WERI-Rb-1 (cell line): ENCODE data around the gene C20orf173.

Experiments
- DNase-seq: peaks from one replicate; pipeline ENCODE4 v3.0.0-alpha.2; 2020
- H3K27ac ChIP-seq: fragments of 250-450 bp; sonication (Bioruptor Pico); 2 replicates; pipeline ENCODE4 v1.5.1; 2020; ENCODE audit warnings: mild to moderate bottlenecking, moderate library complexity
- H3K27me3 ChIP-seq: fragments of 250-450 bp; sonication (Bioruptor Pico); 2 replicates; pipeline ENCODE4 v1.5.1; 2021; ENCODE audit warnings: mild to moderate bottlenecking, low read depth, moderate library complexity; ENCODE audit not compliant: insufficient read depth, severe bottlenecking
- H3K36me3 ChIP-seq: fragments of 250-450 bp; sonication (Bioruptor Pico); 2 replicates; pipeline ENCODE4 v1.5.1; 2020; ENCODE audit warnings: mild to moderate bottlenecking, moderate library complexity
- H3K4me3 ChIP-seq: 2 replicates; pipeline ENCODE4 v1.5.1; 2011; ENCODE audit warnings: low read depth, mild to moderate bottlenecking, control low read depth, low read length
- H3K9me3 ChIP-seq: fragments of 250-450 bp; sonication (Bioruptor Pico); 2 replicates; pipeline ENCODE4 v1.5.1; 2021; ENCODE audit warnings: mild to moderate bottlenecking, moderate library complexity; ENCODE audit not compliant: severe bottlenecking
- TF ChIP-seq, protein P1 (sequence below): IDR thresholded peaks from 2 replicates; pipeline ENCODE4 v1.5.1; 2011; ENCODE audit warnings: low read depth, mild to moderate bottlenecking, control low read depth, inconsistent platforms, low read length

C20orf173 gene

DNA sequence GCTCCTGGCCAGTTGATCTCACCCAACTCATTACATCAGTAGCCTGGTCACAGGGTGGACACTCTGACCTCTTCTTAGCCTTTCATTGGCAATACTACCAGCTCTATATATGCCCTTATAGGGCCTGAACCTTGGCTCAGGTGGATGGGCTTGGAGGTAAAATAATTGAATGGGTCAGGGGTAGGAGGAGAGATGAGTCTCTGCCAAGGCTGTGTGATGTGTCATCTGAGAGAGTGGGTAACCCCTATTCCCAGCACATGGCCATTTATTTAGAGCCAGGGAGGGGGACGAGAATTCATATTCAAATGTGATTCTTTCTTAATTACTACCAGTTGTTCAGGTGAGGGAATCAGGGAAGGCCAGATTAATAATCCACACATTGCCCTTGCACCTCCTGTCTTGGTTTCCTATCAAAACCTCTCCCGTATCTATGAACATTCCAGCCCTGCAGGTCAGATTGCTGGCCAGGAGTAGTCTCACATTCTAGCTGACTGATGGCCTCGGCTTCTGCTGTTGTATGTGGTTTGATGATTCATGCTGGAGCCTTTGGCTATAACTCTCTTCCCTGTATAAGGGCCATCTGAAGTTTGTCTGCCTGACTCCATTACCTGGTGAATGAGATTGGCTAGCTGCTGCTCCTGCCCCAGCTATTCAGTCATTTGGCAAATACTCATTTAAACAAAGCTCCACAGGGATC, 13.4 kb downstream of the C20orf173 start:
- Histone ChIP-seq H3K27ac (no peak overlapping the region), H3K27me3 (no peaks in the 10 kb centered on the region), H3K4me3 (no peak overlapping the region), H3K36me3 (peaks cover 13% of the 10 kb centered on the region), H3K9me3 (no peaks in the 10 kb centered on the region)
- DNase-seq = no peak
- TF ChIP-seq, protein P1, sequence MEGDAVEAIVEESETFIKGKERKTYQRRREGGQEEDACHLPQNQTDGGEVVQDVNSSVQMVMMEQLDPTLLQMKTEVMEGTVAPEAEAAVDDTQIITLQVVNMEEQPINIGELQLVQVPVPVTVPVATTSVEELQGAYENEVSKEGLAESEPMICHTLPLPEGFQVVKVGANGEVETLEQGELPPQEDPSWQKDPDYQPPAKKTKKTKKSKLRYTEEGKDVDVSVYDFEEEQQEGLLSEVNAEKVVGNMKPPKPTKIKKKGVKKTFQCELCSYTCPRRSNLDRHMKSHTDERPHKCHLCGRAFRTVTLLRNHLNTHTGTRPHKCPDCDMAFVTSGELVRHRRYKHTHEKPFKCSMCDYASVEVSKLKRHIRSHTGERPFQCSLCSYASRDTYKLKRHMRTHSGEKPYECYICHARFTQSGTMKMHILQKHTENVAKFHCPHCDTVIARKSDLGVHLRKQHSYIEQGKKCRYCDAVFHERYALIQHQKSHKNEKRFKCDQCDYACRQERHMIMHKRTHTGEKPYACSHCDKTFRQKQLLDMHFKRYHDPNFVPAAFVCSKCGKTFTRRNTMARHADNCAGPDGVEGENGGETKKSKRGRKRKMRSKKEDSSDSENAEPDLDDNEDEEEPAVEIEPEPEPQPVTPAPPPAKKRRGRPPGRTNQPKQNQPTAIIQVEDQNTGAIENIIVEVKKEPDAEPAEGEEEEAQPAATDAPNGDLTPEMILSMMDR = no peak

DNA sequence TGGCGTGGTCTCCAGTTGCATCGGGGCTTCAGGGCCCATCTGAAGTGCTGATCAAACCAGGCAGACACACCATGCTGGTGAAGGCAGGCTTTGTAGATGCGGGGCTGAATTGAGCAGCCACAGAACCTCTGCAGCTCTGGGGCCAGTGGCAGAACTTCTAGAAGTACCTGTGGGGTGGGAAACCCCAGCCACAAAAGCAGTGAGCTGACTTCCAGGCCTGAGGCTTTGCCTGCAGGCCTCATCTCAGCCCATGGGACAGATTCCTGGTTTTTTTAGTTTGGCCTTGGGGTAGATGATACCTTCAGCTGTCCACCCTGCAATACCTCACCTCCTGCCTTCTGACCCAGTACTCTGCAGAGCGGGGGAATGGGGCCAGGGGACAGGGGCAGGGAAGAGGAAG, 14.1 kb downstream of the C20orf173 start:
- no peaks in the 10 kb centered on the region for H3K27me3 ChIP-seq

DNA sequence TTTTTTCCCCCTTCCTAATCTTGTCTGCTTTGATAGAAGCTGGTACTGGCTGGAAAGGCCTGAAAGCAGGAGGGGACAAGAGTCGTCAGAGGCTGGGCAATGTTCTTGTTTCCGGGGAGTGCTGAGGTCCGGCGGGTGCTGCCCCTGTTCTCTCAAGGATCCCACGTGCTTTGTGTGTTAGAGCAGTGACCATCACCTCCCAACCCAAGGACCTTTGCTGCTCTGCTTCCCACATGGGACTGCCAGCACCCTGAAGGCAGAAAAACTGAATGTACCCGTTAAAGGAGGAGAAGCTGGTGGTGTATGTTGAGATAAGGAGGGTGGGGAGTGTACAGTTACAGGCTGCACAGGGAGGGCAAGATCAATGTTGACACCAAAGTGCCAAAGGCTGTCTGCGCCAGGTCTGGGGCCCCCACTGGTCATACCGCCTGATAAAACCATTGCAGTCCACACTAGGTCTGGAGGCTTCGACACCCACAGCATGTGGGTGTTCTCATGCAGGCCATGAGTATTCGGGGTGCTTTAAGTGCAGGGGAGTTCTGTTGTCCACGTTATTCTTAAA, 15.0 kb downstream of the C20orf173 start:
- H3K4me3 ChIP-seq = no peak overlapping the region
- H3K27me3 ChIP-seq = no peaks in the 10 kb centered on the region
- no peaks in the 10 kb centered on the region for H3K9me3 ChIP-seq
- no peak overlapping the region for H3K27ac ChIP-seq
- TF ChIP-seq, protein P1 = no peak
- peaks cover 27% of the 10 kb centered on the region for H3K36me3 ChIP-seq
- no peak for DNase-seq

More for the DNA sequence above, 14.1 kb downstream of the C20orf173 start:
- peaks cover 20% of the 10 kb centered on the region for H3K36me3 ChIP-seq
- no peak overlapping the region for H3K27ac ChIP-seq
- DNase-seq = no peak
- no peaks in the 10 kb centered on the region for H3K9me3 ChIP-seq
- TF ChIP-seq, protein P1 = no peak
- no peak overlapping the region for H3K4me3 ChIP-seq

DNA sequence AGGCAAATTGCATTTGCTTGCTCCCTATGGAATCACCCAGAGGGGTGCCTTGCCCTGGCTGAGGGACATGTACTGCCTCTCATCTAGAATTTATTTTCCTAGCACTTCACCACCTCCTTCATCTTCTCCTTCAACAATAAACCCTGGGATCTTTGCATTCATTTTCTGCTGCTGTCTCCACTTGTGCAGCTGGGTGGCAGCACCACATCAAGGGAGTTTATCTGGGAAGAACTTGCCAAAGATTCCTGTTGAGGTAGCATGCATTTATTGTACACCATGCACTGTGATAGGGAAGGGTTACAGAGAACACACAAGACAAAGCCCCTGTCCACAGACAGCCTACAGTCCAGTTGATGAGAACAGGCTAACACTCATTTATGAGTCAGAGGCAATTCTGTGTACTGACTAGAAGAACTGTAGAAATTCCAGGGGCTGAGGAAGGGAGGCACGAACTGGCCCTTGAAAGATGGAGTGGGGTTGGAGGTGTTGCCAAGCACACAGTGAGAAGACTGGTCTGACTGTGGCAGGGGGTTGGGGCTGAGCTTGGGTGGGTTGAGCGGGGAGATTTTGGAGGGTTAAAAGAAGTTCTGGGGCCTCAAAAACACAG, 17.5 kb downstream of the C20orf173 start:
- Histone ChIP-seq H3K27ac (no peak overlapping the region), H3K4me3 (no peak overlapping the region), H3K36me3 (peaks cover 34% of the 10 kb centered on the region), H3K27me3 (no peaks in the 10 kb centered on the region), H3K9me3 (no peaks in the 10 kb centered on the region)
- peak; percentile 37 for DNase-seq
- TF ChIP-seq, protein P1 = peak; percentile 62

DNA sequence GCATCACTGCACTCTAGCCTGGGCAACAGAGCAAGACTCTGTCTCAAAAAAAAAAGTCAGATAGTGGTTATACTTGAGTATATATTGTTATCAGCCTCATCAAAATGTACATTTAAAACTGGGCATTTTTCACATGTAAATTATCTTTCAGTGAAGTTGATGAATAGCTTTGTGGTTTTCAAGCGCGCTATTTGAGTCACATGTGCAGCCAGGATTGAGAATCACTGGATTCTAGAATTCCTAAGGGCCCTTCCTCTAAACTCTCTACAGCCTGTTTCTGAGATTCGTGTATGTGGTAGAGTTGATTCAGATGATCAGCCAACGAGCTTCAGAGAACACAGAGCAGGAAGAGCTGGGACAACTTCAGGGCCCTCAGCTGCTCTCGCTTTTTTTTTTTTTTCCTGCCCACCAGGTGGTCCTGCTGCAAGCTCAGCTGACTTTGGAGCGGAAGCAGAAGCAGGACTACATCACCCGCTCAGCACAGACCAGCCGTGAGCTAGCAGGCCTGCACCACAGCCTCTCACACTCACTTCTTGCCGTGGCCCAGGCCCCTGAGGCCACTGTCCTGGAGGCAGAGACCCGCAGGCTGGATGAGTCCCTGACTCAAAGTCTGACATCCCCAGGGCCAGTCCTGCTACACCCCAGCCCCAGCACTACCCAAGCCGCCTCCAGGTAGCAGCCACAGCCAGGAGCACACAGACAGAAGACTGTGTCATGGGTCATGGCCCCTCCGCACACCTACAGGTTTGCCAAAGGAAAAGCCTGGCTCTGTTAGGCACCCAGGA, 18.3 kb downstream of the C20orf173 start:
- H3K36me3 ChIP-seq = peaks cover 39% of the 10 kb centered on the region
- TF ChIP-seq, protein P1 = no peak
- no peak overlapping the region for H3K4me3 ChIP-seq

More for the DNA sequence above, 18.3 kb downstream of the C20orf173 start:
- H3K27ac ChIP-seq = no peak overlapping the region
- no peaks in the 10 kb centered on the region for H3K27me3 ChIP-seq
- DNase-seq = no peak
- H3K9me3 ChIP-seq = no peaks in the 10 kb centered on the region
